WERI-Rb-1 (cell line): ENCODE results near the gene CHRNA4.

Experiments
- DNase-seq: peaks from one replicate; pipeline ENCODE4 v3.0.0-alpha.2; 2020
- H3K27ac ChIP-seq: fragments of 250-450 bp; sonication (Bioruptor Pico); 2 replicates; pipeline ENCODE4 v1.5.1; 2020; ENCODE audit warnings: mild to moderate bottlenecking, moderate library complexity
- H3K27me3 ChIP-seq: fragments of 250-450 bp; sonication (Bioruptor Pico); 2 replicates; pipeline ENCODE4 v1.5.1; 2021; ENCODE audit warnings: mild to moderate bottlenecking, low read depth, moderate library complexity; ENCODE audit not compliant: insufficient read depth, severe bottlenecking
- H3K36me3 ChIP-seq: fragments of 250-450 bp; sonication (Bioruptor Pico); 2 replicates; pipeline ENCODE4 v1.5.1; 2020; ENCODE audit warnings: mild to moderate bottlenecking, moderate library complexity
- H3K4me3 ChIP-seq: 2 replicates; pipeline ENCODE4 v1.5.1; 2011; ENCODE audit warnings: low read depth, mild to moderate bottlenecking, control low read depth, low read length
- H3K9me3 ChIP-seq: fragments of 250-450 bp; sonication (Bioruptor Pico); 2 replicates; pipeline ENCODE4 v1.5.1; 2021; ENCODE audit warnings: mild to moderate bottlenecking, moderate library complexity; ENCODE audit not compliant: severe bottlenecking
- TF ChIP-seq, protein P1 (sequence below): IDR thresholded peaks from 2 replicates; pipeline ENCODE4 v1.5.1; 2011; ENCODE audit warnings: low read depth, mild to moderate bottlenecking, control low read depth, inconsistent platforms, low read length

The CHRNA4 gene

DNA sequence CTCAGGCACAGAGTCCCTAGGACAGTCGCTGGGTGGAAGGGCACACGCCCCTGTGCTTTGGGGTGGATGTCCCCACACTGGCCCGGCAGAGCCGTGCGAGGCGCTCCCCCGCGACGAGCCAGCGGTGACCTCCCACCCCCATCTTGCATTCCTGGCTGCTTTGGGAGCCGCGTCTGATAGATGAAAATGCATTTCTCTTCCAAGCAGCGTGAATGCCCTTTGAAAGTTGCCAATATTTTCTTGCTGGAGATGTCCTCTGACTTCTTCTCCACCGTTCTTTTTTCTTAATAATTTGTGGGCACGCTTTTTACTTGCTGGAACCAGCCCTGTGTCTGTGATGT, 38.2 kb downstream of the CHRNA4 start:
- Histone ChIP-seq H3K36me3 (no peaks in the 10 kb centered on the region), H3K27ac (no peak overlapping the region), H3K9me3 (no peaks in the 10 kb centered on the region), H3K27me3 (no peaks in the 10 kb centered on the region), H3K4me3 (no peak overlapping the region)
- DNase-seq = no peak
- TF ChIP-seq, protein P1, sequence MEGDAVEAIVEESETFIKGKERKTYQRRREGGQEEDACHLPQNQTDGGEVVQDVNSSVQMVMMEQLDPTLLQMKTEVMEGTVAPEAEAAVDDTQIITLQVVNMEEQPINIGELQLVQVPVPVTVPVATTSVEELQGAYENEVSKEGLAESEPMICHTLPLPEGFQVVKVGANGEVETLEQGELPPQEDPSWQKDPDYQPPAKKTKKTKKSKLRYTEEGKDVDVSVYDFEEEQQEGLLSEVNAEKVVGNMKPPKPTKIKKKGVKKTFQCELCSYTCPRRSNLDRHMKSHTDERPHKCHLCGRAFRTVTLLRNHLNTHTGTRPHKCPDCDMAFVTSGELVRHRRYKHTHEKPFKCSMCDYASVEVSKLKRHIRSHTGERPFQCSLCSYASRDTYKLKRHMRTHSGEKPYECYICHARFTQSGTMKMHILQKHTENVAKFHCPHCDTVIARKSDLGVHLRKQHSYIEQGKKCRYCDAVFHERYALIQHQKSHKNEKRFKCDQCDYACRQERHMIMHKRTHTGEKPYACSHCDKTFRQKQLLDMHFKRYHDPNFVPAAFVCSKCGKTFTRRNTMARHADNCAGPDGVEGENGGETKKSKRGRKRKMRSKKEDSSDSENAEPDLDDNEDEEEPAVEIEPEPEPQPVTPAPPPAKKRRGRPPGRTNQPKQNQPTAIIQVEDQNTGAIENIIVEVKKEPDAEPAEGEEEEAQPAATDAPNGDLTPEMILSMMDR = no peak

DNA sequence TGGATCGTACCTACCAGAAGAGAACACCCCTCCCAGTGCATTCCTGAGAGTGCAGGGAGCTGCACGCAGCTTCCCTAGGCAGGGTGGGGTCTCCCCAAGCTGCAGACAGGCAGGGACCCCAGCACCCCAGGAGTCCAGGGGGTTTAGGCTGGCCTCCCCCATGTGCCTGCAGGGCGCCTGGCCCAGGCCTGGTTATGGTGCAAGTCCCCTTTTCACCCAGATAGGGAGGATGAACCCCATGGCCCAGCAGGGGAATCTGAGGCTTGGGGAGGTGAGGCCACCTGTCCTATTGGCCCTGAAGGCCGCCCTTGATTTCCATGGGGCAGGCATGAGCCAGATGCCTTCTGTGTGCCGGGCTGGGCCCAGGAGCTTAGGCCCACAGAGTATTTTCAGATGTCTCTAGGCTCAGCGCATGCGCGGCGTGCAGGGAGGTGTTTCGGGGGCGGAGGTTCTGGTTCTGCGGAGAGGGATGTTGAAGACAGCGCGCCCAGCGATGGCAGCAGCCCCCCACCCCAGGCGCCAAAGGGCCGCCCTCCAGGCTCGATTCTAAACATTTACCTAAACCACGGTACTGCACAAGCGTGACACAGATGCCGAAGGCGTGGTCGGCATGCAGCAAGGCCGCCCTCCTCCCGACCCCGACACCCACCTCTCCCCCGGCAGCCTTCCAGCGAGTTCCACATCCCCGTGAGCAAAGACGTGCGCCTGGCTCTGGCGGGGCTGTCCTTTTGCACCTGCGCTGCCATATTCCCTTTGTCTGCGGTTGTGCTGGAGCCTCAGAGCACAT, 38.8 kb downstream of the CHRNA4 start:
- TF ChIP-seq, protein P1 = no peak
- Histone ChIP-seq H3K27ac (no peak overlapping the region), H3K36me3 (no peaks in the 10 kb centered on the region), H3K9me3 (no peaks in the 10 kb centered on the region), H3K27me3 (no peaks in the 10 kb centered on the region), H3K4me3 (no peak overlapping the region)
- no peak for DNase-seq

DNA sequence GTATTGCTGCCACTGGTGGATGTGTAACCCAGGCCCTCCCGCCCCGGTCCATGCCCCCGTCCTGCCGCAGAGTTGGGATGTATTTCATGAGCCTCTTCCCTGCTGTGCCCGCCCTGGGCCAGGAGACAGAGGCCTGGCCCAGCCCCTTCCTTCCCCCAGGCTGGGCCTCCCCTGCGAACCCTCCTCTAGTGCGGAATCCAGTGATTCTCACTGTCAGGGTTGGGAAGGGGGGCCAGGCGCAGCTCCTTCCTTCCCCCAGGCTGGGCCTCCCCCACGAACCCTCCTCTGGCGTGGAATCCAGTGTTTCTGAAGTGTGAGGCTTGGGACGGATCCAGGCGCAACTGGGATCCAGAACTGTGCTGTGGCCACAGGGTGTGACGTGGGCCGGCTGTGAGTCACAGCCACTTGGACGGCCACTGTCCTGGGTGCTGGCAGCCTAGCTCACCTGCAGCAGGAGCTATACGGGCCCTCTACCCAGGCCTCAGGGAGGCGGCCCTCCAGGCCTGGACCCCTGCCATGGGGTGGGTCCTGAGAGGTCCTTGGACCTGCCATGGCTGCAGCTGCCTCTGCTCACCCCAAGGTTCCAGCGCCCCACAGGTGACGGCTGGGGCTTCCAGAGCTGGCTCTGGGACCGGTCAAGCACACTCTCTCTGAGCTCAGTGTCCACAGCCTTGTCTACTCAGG, 39.9 kb downstream of the CHRNA4 start:
- no peak overlapping the region for H3K4me3 ChIP-seq
- H3K27me3 ChIP-seq = no peaks in the 10 kb centered on the region
- H3K9me3 ChIP-seq = no peaks in the 10 kb centered on the region
- DNase-seq = no peak
- H3K27ac ChIP-seq = no peak overlapping the region
- H3K36me3 ChIP-seq = no peaks in the 10 kb centered on the region
- TF ChIP-seq, protein P1 = no peak

DNA sequence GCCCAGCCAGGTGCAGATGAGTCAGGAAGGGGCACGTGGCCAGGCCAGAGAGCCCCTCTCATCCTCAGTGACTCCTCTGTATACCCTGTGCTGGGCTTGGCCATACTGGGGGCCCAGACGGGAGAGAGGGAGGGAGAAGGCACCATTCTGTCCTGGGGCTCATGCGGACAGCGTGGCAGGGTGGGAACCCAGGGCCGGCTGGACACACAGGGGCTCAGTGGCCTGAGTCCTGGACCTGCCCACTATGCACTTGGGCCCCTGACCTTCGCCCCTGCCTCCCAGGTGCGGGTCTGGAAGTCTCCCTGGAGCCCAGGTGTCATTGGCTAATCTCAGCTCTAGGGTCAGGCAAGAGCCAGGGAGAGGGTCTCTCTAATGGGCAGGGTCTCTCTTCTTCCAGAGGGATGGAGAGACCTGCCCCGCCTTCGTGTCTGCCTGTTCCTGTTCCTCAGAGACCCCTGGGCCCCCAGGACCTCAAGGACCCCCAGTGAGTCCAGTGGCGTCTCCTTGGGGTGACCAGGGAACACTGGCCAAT, 40.5 kb downstream of the CHRNA4 start:
- Histone ChIP-seq H3K36me3 (no peaks in the 10 kb centered on the region), H3K4me3 (no peak overlapping the region), H3K27me3 (no peaks in the 10 kb centered on the region), H3K27ac (no peak overlapping the region), H3K9me3 (no peaks in the 10 kb centered on the region)
- TF ChIP-seq, protein P1 = no peak
- no peak for DNase-seq

- DNase-seq = no peak
- Histone ChIP-seq H3K27me3 (no peaks in the 10 kb centered on the region), H3K36me3 (no peaks in the 10 kb centered on the region), H3K9me3 (no peaks in the 10 kb centered on the region), H3K27ac (no peak overlapping the region), H3K4me3 (no peak overlapping the region)
- TF ChIP-seq, protein P1 = no peak
Observed at GRCh38 chr20:63320041-63320511, 41.1 kb downstream of the CHRNA4 start.
